Epithelial cell of proximal tubule (primary cell): Measurements from ENCODE around the gene COL4A5. TPM values are rescaled to one million over a fixed set of nuclear protein-coding genes. Genes with fewer than 3 reads are reported as not detected.

Experiments used
- DNase-seq: peaks from one replicate; pipeline ENCODE4 v3.0.0-alpha.2; 2011; ENCODE audit warnings: low read depth
- H3K4me3 ChIP-seq: 2 replicates; pipeline ENCODE4 v1.5.1; 2011; ENCODE audit warnings: low read depth, mild to moderate bottlenecking, low read length
- CTCF ChIP-seq: conservative IDR thresholded peaks from 2 replicates; pipeline ENCODE4 v1.5.1; 2012; ENCODE audit warnings: low read depth, mild to moderate bottlenecking, low read length
- total RNA-seq: library from RNA; depleted of rRNA; stranded (reverse); fragments of >200 nt; gene quantifications from 2 replicates; pipeline ENCODE4 v1.2.3, GENCODE V29; 2015

COL4A5 gene
- total RNA-seq, 1 donor from 2014 or later: 33.2 TPM

- no peak for TF ChIP-seq CTCF
- no peak overlapping the region for H3K4me3 ChIP-seq
- DNase-seq: no peak
Measured at GRCh38 chrX:108435261-108435660, 4.4 kb upstream of the COL4A5 start.

- no peak for DNase-seq
- no peak for TF ChIP-seq CTCF
- H3K4me3 ChIP-seq: peak overlapping the region; percentile 43
Measured at GRCh38 chrX:108437349-108438109, 2.1 kb upstream of the COL4A5 start.

GRCh38 chrX:108438110-108438623 lies 1.5 kb upstream of the COL4A5 start, which contains the start of gene COL4A6:
TSS of gene COL4A6 (minus strand) at chrX:108438422. CDS start at chrX:108438196, 226 bp downstream.
- TF ChIP-seq CTCF: no peak
- no peak for DNase-seq
- peak within 1 kb of the TSS; percentile 69 for H3K4me3 ChIP-seq

GRCh38 chrX:108439961-108440696 lies 491 bp downstream of the COL4A5 start:
- TF ChIP-seq CTCF: no peak
- peak overlapping the region; percentile 69 for H3K4me3 ChIP-seq
- no peak for DNase-seq

GRCh38 chrX:108442901-108443464 lies 3.3 kb downstream of the COL4A5 start:
- no peak for DNase-seq
- no peak for TF ChIP-seq CTCF
- H3K4me3 ChIP-seq: no peak overlapping the region

GRCh38 chrX:108447303-108447702 lies 7.7 kb downstream of the COL4A5 start:
- no peak overlapping the region for H3K4me3 ChIP-seq
- no peak for DNase-seq

More at GRCh38 chrX:108447303-108447702, 7.7 kb downstream of the COL4A5 start:
- TF ChIP-seq CTCF: no peak
